ENCODE data around the gene WNK3.

The WNK3 gene

DNA sequence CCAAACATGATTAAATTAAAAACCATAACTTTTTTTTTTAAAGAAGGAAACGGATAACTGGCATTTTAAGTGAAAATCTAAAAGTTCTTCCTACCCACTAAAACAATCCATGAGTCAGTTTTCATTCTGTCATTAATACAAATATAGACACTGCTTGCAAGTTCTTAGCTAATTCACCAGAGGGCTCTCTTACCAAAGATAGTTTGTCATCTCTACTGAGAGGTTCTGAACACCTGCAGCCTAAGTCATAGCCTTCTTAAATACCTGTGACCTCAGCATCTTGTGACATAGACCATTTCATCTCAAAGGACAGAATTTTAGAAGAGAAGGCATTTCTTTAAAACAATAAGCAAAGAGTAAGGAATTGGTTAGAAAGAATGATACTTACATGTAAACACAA, 109.5 kb downstream of the WNK3 start:
- ChIA-PET CTCF (interaction anchor here (0.6 to 0.7 kb wide), 2 partner anchors 9 to 544 kb away, joined by 4 to 6 read pairs; no protein-coding TSS in a partner anchor), POLR2A (no interaction called here)
- no peak for TF ChIP-seq FOXA1 (IDR thresholded peaks at IDR 0.05)
- DNase-seq (ENCODE audit: extremely low spot score), result peak; percentile 9

DNA sequence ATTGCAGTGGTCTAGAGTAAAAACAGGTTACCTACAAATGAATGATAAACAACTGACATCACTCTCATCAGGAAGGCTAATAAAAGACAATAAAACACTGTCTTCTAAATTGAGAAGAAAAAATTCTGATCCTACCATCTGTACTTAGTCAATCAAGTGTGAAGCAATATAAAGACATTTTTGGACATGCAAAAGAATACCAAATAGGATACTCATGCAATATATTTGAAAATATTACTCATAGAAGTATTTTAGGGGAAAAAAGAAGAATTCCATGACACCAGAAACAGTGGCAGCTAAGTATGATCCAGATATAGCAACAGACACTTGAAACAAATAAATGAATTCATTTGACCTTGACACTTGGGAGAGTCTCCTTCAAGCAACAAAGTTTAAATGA, 111.0 kb downstream of the WNK3 start:
- POLR2A ChIA-PET, result no interaction called here

DNA sequence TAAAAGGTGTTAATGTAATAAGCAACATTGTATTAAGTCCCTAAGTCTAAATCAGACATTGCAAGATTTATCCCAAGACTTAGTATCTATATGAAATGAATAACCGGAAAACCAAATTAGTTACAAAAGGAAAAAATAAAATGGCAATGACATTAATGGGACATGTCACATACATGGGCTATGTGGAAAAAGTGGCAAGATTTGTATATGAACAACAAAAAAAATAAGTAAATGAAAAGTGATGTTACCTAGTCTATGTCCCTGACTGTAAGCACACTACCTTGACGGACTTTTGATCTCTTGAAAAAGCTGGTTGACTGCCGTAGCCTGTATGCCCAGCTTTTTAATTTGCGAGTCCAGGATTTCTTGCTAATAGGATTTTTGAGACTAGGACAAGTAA, 119.3 kb downstream of the WNK3 start:
- POLR2A ChIA-PET, result no interaction called here
- TF ChIP-seq ELF4 (IDR thresholded peaks at IDR 0.05) (no peak), CTBP1 (IDR thresholded peaks at IDR 0.05; ENCODE audit: borderline replicate concordance) (no peak), ZNF384 (IDR thresholded peaks at IDR 0.05) (no peak), L3MBTL2 (conservative IDR thresholded peaks at IDR 0.05) (no peak), NFRKB (IDR thresholded peaks at IDR 0.05) (no peak), BHLHE40 (IDR thresholded peaks at IDR 0.05; ENCODE audit: borderline replicate concordance) (no peak), SUZ12 (IDR thresholded peaks at IDR 0.05) (no peak), FOXA1 (IDR thresholded peaks at IDR 0.05) (no peak), HDGF (IDR thresholded peaks at IDR 0.05; ENCODE audit: borderline replicate concordance) (no peak), FOXK2 (IDR thresholded peaks at IDR 0.05) (no peak), SP1 (IDR thresholded peaks at IDR 0.05) (no peak), TARDBP (IDR thresholded peaks at IDR 0.05) (no peak), LEF1 (IDR thresholded peaks at IDR 0.05; ENCODE audit: borderline replicate concordance) (no peak), ARNT (IDR thresholded peaks at IDR 0.05) (no peak), FOXM1 (IDR thresholded peaks at IDR 0.05; ENCODE audit: borderline replicate concordance) (no peak)
- TF ChIP-seq, protein P1, sequence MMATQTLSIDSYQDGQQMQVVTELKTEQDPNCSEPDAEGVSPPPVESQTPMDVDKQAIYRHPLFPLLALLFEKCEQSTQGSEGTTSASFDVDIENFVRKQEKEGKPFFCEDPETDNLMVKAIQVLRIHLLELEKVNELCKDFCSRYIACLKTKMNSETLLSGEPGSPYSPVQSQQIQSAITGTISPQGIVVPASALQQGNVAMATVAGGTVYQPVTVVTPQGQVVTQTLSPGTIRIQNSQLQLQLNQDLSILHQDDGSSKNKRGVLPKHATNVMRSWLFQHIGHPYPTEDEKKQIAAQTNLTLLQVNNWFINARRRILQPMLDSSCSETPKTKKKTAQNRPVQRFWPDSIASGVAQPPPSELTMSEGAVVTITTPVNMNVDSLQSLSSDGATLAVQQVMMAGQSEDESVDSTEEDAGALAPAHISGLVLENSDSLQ (IDR thresholded peaks at IDR 0.05), result no peak
- CTCF ChIA-PET, result no interaction called here
- DNase-seq (ENCODE audit: extremely low spot score), result no peak

More for the DNA sequence above, 111.0 kb downstream of the WNK3 start:
- CTCF ChIA-PET, result no interaction called here
- DNase-seq (ENCODE audit: extremely low spot score), result no peak
- TF ChIP-seq CTBP1 (IDR thresholded peaks at IDR 0.05; ENCODE audit: borderline replicate concordance) (no peak), BHLHE40 (IDR thresholded peaks at IDR 0.05; ENCODE audit: borderline replicate concordance) (no peak), FOXM1 (IDR thresholded peaks at IDR 0.05; ENCODE audit: borderline replicate concordance) (no peak), LEF1 (IDR thresholded peaks at IDR 0.05; ENCODE audit: borderline replicate concordance) (no peak), HDGF (IDR thresholded peaks at IDR 0.05; ENCODE audit: borderline replicate concordance) (no peak), ZNF384 (IDR thresholded peaks at IDR 0.05) (no peak), ARNT (IDR thresholded peaks at IDR 0.05) (no peak)
- TF ChIP-seq, protein P1 (IDR thresholded peaks at IDR 0.05), result no peak

DNA sequence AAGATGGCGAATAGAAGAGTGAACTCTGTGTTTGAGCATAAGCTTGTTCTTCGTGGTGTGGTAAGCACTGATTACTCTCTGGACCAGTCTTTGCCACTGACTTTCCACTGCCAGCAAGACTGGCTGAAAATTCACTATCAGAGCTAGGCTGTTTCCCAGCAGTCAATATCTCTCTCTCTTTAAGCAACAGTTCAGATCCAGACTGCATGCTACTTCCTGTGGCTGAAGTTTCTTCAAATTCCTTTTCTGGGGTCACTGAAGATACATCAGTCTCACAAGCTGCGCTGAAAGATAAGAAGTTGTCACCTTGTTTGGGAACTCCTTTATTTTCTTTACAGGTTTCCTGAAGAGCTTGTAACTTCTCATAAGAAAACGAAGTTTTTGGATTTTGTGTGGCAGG, 120.8 kb downstream of the WNK3 start:
- TF ChIP-seq TARDBP (IDR thresholded peaks at IDR 0.05), result no peak
- CTCF ChIA-PET, result interaction anchor here (0.8 kb wide), 1 partner anchor 17 kb away, joined by 7 read pairs; no protein-coding TSS in a partner anchor
- DNase-seq (ENCODE audit: extremely low spot score), result no peak
- POLR2A ChIA-PET, result interaction anchor here (1.0 kb wide), 1 partner anchor 203 kb away, joined by 3 read pairs; the partner anchor contains the start of gene TSR2

DNA sequence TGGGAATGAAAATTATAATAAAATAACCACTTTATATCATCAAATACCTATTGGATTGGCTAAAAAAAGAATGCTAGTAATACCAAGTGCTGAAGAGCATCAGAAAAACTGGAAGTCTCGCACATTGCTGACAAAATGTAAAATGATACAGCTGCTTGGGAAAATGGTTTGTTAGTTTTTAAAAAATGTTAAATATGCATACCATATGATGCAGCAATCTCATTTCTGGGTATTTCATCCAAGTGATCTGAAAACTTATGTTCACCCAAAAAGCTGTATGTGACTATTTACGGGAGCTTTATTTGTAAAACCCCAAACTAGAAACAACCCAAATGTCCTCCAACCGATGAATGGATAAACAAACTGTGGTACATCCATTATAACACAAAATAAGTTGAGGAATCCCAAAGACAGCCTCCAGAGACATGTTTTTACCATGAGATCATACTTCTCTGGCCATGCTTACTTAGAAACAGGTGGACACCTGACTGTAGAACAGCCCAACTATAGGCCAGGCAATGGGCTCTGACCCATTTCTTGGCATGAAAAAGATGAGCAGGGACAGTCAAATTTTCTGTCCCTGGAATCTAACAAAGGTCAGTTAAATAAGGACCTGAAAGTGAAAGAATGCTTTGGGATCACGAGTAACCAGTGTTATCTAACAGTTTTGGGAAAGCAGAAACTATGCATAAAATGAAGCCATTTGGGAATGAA, 127.3 kb downstream of the WNK3 start:
- DNase-seq (ENCODE audit: extremely low spot score), result no peak
- no peak for TF ChIP-seq ELF4 (IDR thresholded peaks at IDR 0.05)
- no peak for TF ChIP-seq FOXK2 (IDR thresholded peaks at IDR 0.05)
- TF ChIP-seq, protein P1 (IDR thresholded peaks at IDR 0.05), result no peak
- ChIA-PET CTCF (interaction anchor here (0.5 kb wide), 1 partner anchor 22 kb away, joined by 4 read pairs; no protein-coding TSS in a partner anchor), POLR2A (no interaction called here)

DNA sequence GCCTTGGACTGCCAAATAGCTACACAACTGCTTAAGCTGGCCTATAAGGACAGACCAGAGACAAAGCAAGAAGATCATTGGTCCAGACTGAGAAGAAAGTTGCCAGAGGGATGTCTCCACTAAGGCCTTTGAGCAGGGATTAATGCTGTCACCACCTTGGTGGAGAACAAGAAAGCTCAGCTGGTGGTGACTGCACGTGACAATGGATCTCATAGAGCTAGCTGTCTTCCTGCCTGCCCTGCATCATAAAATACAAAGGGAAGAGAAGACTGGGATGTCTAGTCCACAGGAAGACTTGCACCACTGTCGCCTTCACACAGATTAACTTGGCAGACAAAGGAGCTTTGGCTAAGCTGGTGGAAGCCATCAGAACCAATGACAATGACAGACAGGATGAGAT, 134.3 kb downstream of the WNK3 start:
- POLR2A ChIA-PET, result no interaction called here
- CTCF ChIA-PET, result no interaction called here
- no peak for TF ChIP-seq FOXK2 (IDR thresholded peaks at IDR 0.05)
- TF ChIP-seq TARDBP (IDR thresholded peaks at IDR 0.05), result no peak
- TF ChIP-seq SUZ12 (IDR thresholded peaks at IDR 0.05), result no peak
- no peak for TF ChIP-seq NFRKB (IDR thresholded peaks at IDR 0.05)
- no peak for TF ChIP-seq ZNF384 (IDR thresholded peaks at IDR 0.05)
- TF ChIP-seq HDGF (IDR thresholded peaks at IDR 0.05; ENCODE audit: borderline replicate concordance), result no peak
- TF ChIP-seq FOXM1 (IDR thresholded peaks at IDR 0.05; ENCODE audit: borderline replicate concordance), result no peak
- no peak for TF ChIP-seq FOXA1 (IDR thresholded peaks at IDR 0.05)
- no peak for TF ChIP-seq LEF1 (IDR thresholded peaks at IDR 0.05; ENCODE audit: borderline replicate concordance)
- TF ChIP-seq ARNT (IDR thresholded peaks at IDR 0.05), result no peak
- no peak for TF ChIP-seq ELF4 (IDR thresholded peaks at IDR 0.05)
- TF ChIP-seq SP1 (IDR thresholded peaks at IDR 0.05), result no peak
- TF ChIP-seq CTBP1 (IDR thresholded peaks at IDR 0.05; ENCODE audit: borderline replicate concordance), result no peak
- TF ChIP-seq, protein P1 (IDR thresholded peaks at IDR 0.05), result no peak
- no peak for TF ChIP-seq L3MBTL2 (conservative IDR thresholded peaks at IDR 0.05)
- no peak for DNase-seq (ENCODE audit: extremely low spot score)
